Smooth muscle cell (in vitro differentiated cells): ENCODE results near the gene USH2A. TPM values are rescaled to one million over a fixed set of nuclear protein-coding genes. Genes with fewer than 3 reads are reported as not detected.

Source experiments
- DNase-seq: peaks from one replicate; lab custom pipeline; 2025; ENCODE audit not compliant: unreplicated experiment; lab: John Stamatoyannopoulos, UW
- H2AFZ ChIP-seq: fragments of 200-600 bp; sonication (generic); 2 replicates; pipeline ENCODE4 v1.6.0; 2016; ENCODE audit warnings: antibody characterized with exemption, low read depth, mild to moderate bottlenecking
- H3F3A ChIP-seq: fragments of 200-600 bp; sonication (generic); 2 replicates; pipeline ENCODE4 v1.6.0; 2017; ENCODE audit warnings: antibody characterized with exemption, low read depth
- H3K27ac ChIP-seq: fragments of 200-600 bp; sonication (generic); 2 replicates; pipeline ENCODE4 v1.5.1; 2016; ENCODE audit warnings: low read depth, mild to moderate bottlenecking
- H3K27me3 ChIP-seq: fragments of 200-600 bp; sonication (generic); 2 replicates; pipeline ENCODE4 v1.6.1; 2016; ENCODE audit warnings: low read depth, mild to moderate bottlenecking
- H3K36me3 ChIP-seq: fragments of 200-600 bp; sonication (generic); 2 replicates; pipeline ENCODE4 v1.5.1; 2016; ENCODE audit warnings: low read depth
- H3K4me1 ChIP-seq: fragments of 200-600 bp; sonication (generic); 2 replicates; pipeline ENCODE4 v1.5.1; 2016; ENCODE audit warnings: low read depth
- H3K4me2 ChIP-seq: fragments of 200-600 bp; sonication (generic); 2 replicates; pipeline ENCODE4 v1.6.0; 2016; ENCODE audit warnings: mild to moderate bottlenecking
- H3K4me3 ChIP-seq: fragments of 200-600 bp; sonication (generic); 2 replicates; pipeline ENCODE4 v1.5.1; 2016; ENCODE audit warnings: mild to moderate bottlenecking
- H3K79me2 ChIP-seq: fragments of 200-600 bp; sonication (generic); 2 replicates; pipeline ENCODE4 v1.6.0; 2016; ENCODE audit warnings: low read depth, mild to moderate bottlenecking
- H3K9ac ChIP-seq: fragments of 200-600 bp; sonication (generic); 2 replicates; pipeline ENCODE4 v1.6.0; 2016; ENCODE audit warnings: low read depth
- H3K9me3 ChIP-seq: fragments of 200-600 bp; sonication (generic); replicated peaks from 2 replicates; pipeline ENCODE4 v1.5.1; 2016; ENCODE audit warnings: low read depth
- H4K20me1 ChIP-seq: fragments of 200-600 bp; sonication (generic); 2 replicates; pipeline ENCODE4 v1.6.0; 2016; ENCODE audit warnings: low read depth
- CTCF ChIP-seq: fragments of 200-600 bp; sonication (generic); IDR thresholded peaks from 2 replicates; pipeline ENCODE4 v1.5.1; 2017; ENCODE audit warnings: borderline replicate concordance, mild to moderate bottlenecking, antibody characterized with exemption; ENCODE audit not compliant: insufficient read depth, poor library complexity, severe bottlenecking
- WGBS: methylation state at CpG from one replicate; pipeline ENCODE4 v1.1.7; 2016; ENCODE audit warnings: low lambda C conversion rate; 5-methylcytosine and 5-hydroxymethylcytosine counted together
- polyA plus RNA-seq: library from polyadenylated mRNA; unstranded; fragments of >200 nt; fragmentation: Nextera tagmentation; extraction: Ambion mirVana; gene quantifications from 2 replicates; pipeline ENCODE4 v1.2.1, GENCODE V29; 2016
- total RNA-seq: library from RNA; depleted of rRNA; stranded (reverse); fragments of >200 nt; gene quantifications from 2 replicates; pipeline ENCODE4 v1.2.3, GENCODE V29; 2014

USH2A gene
- total and polyA plus RNA-seq, 2 experiments from 2014 or later, result under 0.01 TPM; not detected in 1

GRCh38 chr1:215600867-215601266 is 822.4 kb downstream of the USH2A start:
- H2AFZ ChIP-seq, result no peak overlapping the region
- WGBS, result 91% methylated on average over 10 of the region's 10 CpGs
- no peak overlapping the region for H3K4me2 ChIP-seq
- DNase-seq, result no peak
- no peak for TF ChIP-seq CTCF
- H3K36me3 ChIP-seq, result no peaks in the 10 kb centered on the region
- H3K79me2 ChIP-seq, result no peaks in the 10 kb centered on the region
- no peaks in the 10 kb centered on the region for H3K27me3 ChIP-seq
- no peak overlapping the region for H3K9ac ChIP-seq
- no peaks in the 10 kb centered on the region for H3F3A ChIP-seq
- no peak overlapping the region for H3K4me3 ChIP-seq
- no peak overlapping the region for H3K27ac ChIP-seq
- no peaks in the 10 kb centered on the region for H3K9me3 ChIP-seq
- H4K20me1 ChIP-seq, result no peaks in the 10 kb centered on the region
- peaks cover 32% of the 10 kb centered on the region for H3K4me1 ChIP-seq

GRCh38 chr1:215600258-215600792 is 822.9 kb downstream of the USH2A start:
- no peak for TF ChIP-seq CTCF
- no peaks in the 10 kb centered on the region for H3K36me3 ChIP-seq
- no peak overlapping the region for H3K4me3 ChIP-seq
- H2AFZ ChIP-seq, result no peak overlapping the region
- peak overlapping the region; percentile 58 for H3K27ac ChIP-seq
- H3K9me3 ChIP-seq, result no peaks in the 10 kb centered on the region
- H3K4me2 ChIP-seq, result no peak overlapping the region
- no peak overlapping the region for H3K9ac ChIP-seq
- H3K27me3 ChIP-seq, result no peaks in the 10 kb centered on the region
- no peaks in the 10 kb centered on the region for H3K79me2 ChIP-seq
- DNase-seq, result no peak
- H3K4me1 ChIP-seq, result peaks cover 32% of the 10 kb centered on the region
- no peaks in the 10 kb centered on the region for H4K20me1 ChIP-seq
- no peaks in the 10 kb centered on the region for H3F3A ChIP-seq

GRCh38 chr1:215599418-215600074 is 823.7 kb downstream of the USH2A start:
- peak overlapping the region; percentile 58 for H3K27ac ChIP-seq
- H3F3A ChIP-seq, result no peaks in the 10 kb centered on the region
- H3K4me3 ChIP-seq, result no peak overlapping the region
- H3K4me2 ChIP-seq, result peak overlapping the region; percentile 8
- no peak overlapping the region for H3K9ac ChIP-seq
- H3K27me3 ChIP-seq, result no peaks in the 10 kb centered on the region
- H3K4me1 ChIP-seq, result peaks cover 32% of the 10 kb centered on the region
- TF ChIP-seq CTCF, result no peak
- DNase-seq, result no peak
- no peaks in the 10 kb centered on the region for H3K9me3 ChIP-seq
- no peaks in the 10 kb centered on the region for H3K79me2 ChIP-seq
- peaks cover under 1% of the 10 kb centered on the region for H4K20me1 ChIP-seq
- H2AFZ ChIP-seq, result no peak overlapping the region
- H3K36me3 ChIP-seq, result no peaks in the 10 kb centered on the region
- 47% methylated on average over 3 of the region's 3 CpGs for WGBS

- no peak overlapping the region for H3K27ac ChIP-seq
- H3K79me2 ChIP-seq, result no peaks in the 10 kb centered on the region
- no peak overlapping the region for H3K4me2 ChIP-seq
- no peak for TF ChIP-seq CTCF
- H4K20me1 ChIP-seq, result peaks cover 7% of the 10 kb centered on the region
- peaks cover 28% of the 10 kb centered on the region for H3K4me1 ChIP-seq
- no peak overlapping the region for H3K9ac ChIP-seq
- no peaks in the 10 kb centered on the region for H3K36me3 ChIP-seq
- no peak for DNase-seq
- H3K9me3 ChIP-seq, result no peaks in the 10 kb centered on the region
- no peak overlapping the region for H2AFZ ChIP-seq
- H3K4me3 ChIP-seq, result no peak overlapping the region
- no peaks in the 10 kb centered on the region for H3K27me3 ChIP-seq
- no peaks in the 10 kb centered on the region for H3F3A ChIP-seq
Observed at GRCh38 chr1:215597961-215598360, 825.3 kb downstream of the USH2A start.
